Neuron (in vitro differentiated cells): ENCODE data around the gene UBA6.

Experiments used
- H2AFZ ChIP-seq: one replicate; pipeline ENCODE4 v1.6.1; 2013; ENCODE audit warnings: low read depth, mild to moderate bottlenecking, inconsistent platforms, low read length, moderate library complexity
- H3K27me3 ChIP-seq: one replicate; pipeline ENCODE4 v1.6.1; 2013; ENCODE audit warnings: low read length; ENCODE audit not compliant: insufficient read depth
- H3K36me3 ChIP-seq: one replicate; pipeline ENCODE4 v1.6.1; 2013; ENCODE audit warnings: low read length; ENCODE audit not compliant: insufficient read depth
- H3K4me1 ChIP-seq: one replicate; pipeline ENCODE4 v1.6.1; 2013; ENCODE audit warnings: low read length; ENCODE audit not compliant: insufficient read depth
- H3K4me3 ChIP-seq: 2 replicates; pipeline ENCODE4 v1.5.1; 2013; ENCODE audit warnings: mild to moderate bottlenecking, low read length, moderate library complexity
- H3K9me3 ChIP-seq: one replicate; pipeline ENCODE4 v1.6.1; 2013; ENCODE audit warnings: low read length

Gene UBA6

GRCh38 chr4:67704843-67705242 is 3.9 kb upstream of the UBA6 start:
- no peaks in the 10 kb centered on the region for H3K9me3 ChIP-seq
- no peak overlapping the region for H2AFZ ChIP-seq
- no peaks in the 10 kb centered on the region for H3K27me3 ChIP-seq
- H3K4me3 ChIP-seq: no peak overlapping the region
- peaks cover 9% of the 10 kb centered on the region for H3K4me1 ChIP-seq
- H3K36me3 ChIP-seq: no peaks in the 10 kb centered on the region

- Histone ChIP-seq H3K4me3 (peak overlapping the region; percentile 98), H2AFZ (peak overlapping the region; percentile 94)
Measured at GRCh38 chr4:67702166-67702565, 1.2 kb upstream of the UBA6 start.

GRCh38 chr4:67701517-67701850 is 529 bp upstream of the UBA6 start:
- no peaks in the 10 kb centered on the region for H3K27me3 ChIP-seq
- H3K4me1 ChIP-seq: peaks cover 11% of the 10 kb centered on the region
- H3K4me3 ChIP-seq: peak overlapping the region; percentile 98
- H3K36me3 ChIP-seq: no peaks in the 10 kb centered on the region
- no peaks in the 10 kb centered on the region for H3K9me3 ChIP-seq
- H2AFZ ChIP-seq: peak overlapping the region; percentile 94

More at GRCh38 chr4:67702166-67702565, 1.2 kb upstream of the UBA6 start:
- no peaks in the 10 kb centered on the region for H3K36me3 ChIP-seq
- no peaks in the 10 kb centered on the region for H3K27me3 ChIP-seq
- H3K4me1 ChIP-seq: peaks cover 11% of the 10 kb centered on the region
- no peaks in the 10 kb centered on the region for H3K9me3 ChIP-seq

- H3K27me3 ChIP-seq: no peaks in the 10 kb centered on the region
- peak overlapping the region; percentile 94 for H2AFZ ChIP-seq
- peaks cover 11% of the 10 kb centered on the region for H3K4me1 ChIP-seq
- no peaks in the 10 kb centered on the region for H3K9me3 ChIP-seq
- H3K36me3 ChIP-seq: no peaks in the 10 kb centered on the region
- peak overlapping the region; percentile 98 for H3K4me3 ChIP-seq
Measured at GRCh38 chr4:67700116-67700737, 728 bp downstream of the UBA6 start.

- no peaks in the 10 kb centered on the region for H3K36me3 ChIP-seq
- H3K4me1 ChIP-seq: peaks cover 11% of the 10 kb centered on the region
- H3K9me3 ChIP-seq: no peaks in the 10 kb centered on the region
- no peaks in the 10 kb centered on the region for H3K27me3 ChIP-seq
- no peak overlapping the region for H2AFZ ChIP-seq
- peak overlapping the region; percentile 98 for H3K4me3 ChIP-seq
Measured at GRCh38 chr4:67699603-67700002, 1.4 kb downstream of the UBA6 start.

- no peaks in the 10 kb centered on the region for H3K27me3 ChIP-seq
- no peak overlapping the region for H3K4me3 ChIP-seq
- H2AFZ ChIP-seq: no peak overlapping the region
- no peaks in the 10 kb centered on the region for H3K36me3 ChIP-seq
- peaks cover 11% of the 10 kb centered on the region for H3K4me1 ChIP-seq
- no peaks in the 10 kb centered on the region for H3K9me3 ChIP-seq
Measured at GRCh38 chr4:67697860-67698687, 2.9 kb downstream of the UBA6 start.

GRCh38 chr4:67696061-67696460 is 4.9 kb downstream of the UBA6 start:
- Histone ChIP-seq H2AFZ (no peak overlapping the region), H3K4me1 (peaks cover 4% of the 10 kb centered on the region), H3K9me3 (peaks cover 3% of the 10 kb centered on the region), H3K4me3 (no peak overlapping the region), H3K27me3 (no peaks in the 10 kb centered on the region), H3K36me3 (peaks cover 17% of the 10 kb centered on the region)

GRCh38 chr4:67694662-67695061 is 6.3 kb downstream of the UBA6 start:
- Histone ChIP-seq H2AFZ (no peak overlapping the region), H3K9me3 (peaks cover 3% of the 10 kb centered on the region), H3K36me3 (peaks cover 17% of the 10 kb centered on the region), H3K27me3 (no peaks in the 10 kb centered on the region), H3K4me3 (no peak overlapping the region), H3K4me1 (peaks cover under 1% of the 10 kb centered on the region)

- Histone ChIP-seq H3K27me3 (no peaks in the 10 kb centered on the region), H3K4me3 (no peak overlapping the region), H3K9me3 (peaks cover 3% of the 10 kb centered on the region), H2AFZ (no peak overlapping the region), H3K4me1 (no peaks in the 10 kb centered on the region), H3K36me3 (peaks cover 22% of the 10 kb centered on the region)
Measured at GRCh38 chr4:67691328-67691727, 9.6 kb downstream of the UBA6 start.

GRCh38 chr4:67687636-67688035 is 13.3 kb downstream of the UBA6 start:
- Histone ChIP-seq H3K4me1 (no peaks in the 10 kb centered on the region), H2AFZ (no peak overlapping the region), H3K9me3 (no peaks in the 10 kb centered on the region), H3K36me3 (peaks cover 25% of the 10 kb centered on the region), H3K27me3 (no peaks in the 10 kb centered on the region), H3K4me3 (no peak overlapping the region)

- Histone ChIP-seq H3K9me3 (no peaks in the 10 kb centered on the region), H3K4me1 (no peaks in the 10 kb centered on the region), H3K4me3 (no peak overlapping the region), H2AFZ (no peak overlapping the region), H3K27me3 (no peaks in the 10 kb centered on the region), H3K36me3 (peaks cover 22% of the 10 kb centered on the region)
Measured at GRCh38 chr4:67685532-67685859, 15.5 kb downstream of the UBA6 start.

GRCh38 chr4:67684839-67685531 is 16.0 kb downstream of the UBA6 start:
- H2AFZ ChIP-seq: no peak overlapping the region
- no peaks in the 10 kb centered on the region for H3K9me3 ChIP-seq
- no peak overlapping the region for H3K4me3 ChIP-seq
- no peaks in the 10 kb centered on the region for H3K4me1 ChIP-seq
- H3K36me3 ChIP-seq: peaks cover 23% of the 10 kb centered on the region
- no peaks in the 10 kb centered on the region for H3K27me3 ChIP-seq

GRCh38 chr4:67682266-67682665 is 18.7 kb downstream of the UBA6 start:
- H3K9me3 ChIP-seq: no peaks in the 10 kb centered on the region
- H3K36me3 ChIP-seq: peaks cover 31% of the 10 kb centered on the region
- no peaks in the 10 kb centered on the region for H3K27me3 ChIP-seq
- H3K4me3 ChIP-seq: no peak overlapping the region
- no peaks in the 10 kb centered on the region for H3K4me1 ChIP-seq
- no peak overlapping the region for H2AFZ ChIP-seq
